Ureter (tissue), 1 donor: ENCODE results near the gene MTG1. TPM values are rescaled to one million over a fixed set of nuclear protein-coding genes. Genes with fewer than 3 reads are reported as not detected.
A peak's percentile ranks its signal among the peaks of the same experiment; 100 is the strongest.
"Not testable (repeated sequence)": the region's sequence is repeated elsewhere in the genome, so short reads cannot be mapped to it uniquely, and the experiment has no call there.

Experiments used
- DNase-seq: peaks from one replicate; pipeline ENCODE4 v3.0.0-alpha.2; 2020; ENCODE audit warnings: low spot score
- total RNA-seq: library from RNA; stranded (reverse); gene quantifications from one replicate; pipeline ENCODE4 v1.2.4, GENCODE V29; 2023
- donor health status: DM: yes; HTN: yes; CAD: no.

MTG1 gene
- total RNA-seq, 1 donor from 2014 or later: 66.2 TPM

DNA sequence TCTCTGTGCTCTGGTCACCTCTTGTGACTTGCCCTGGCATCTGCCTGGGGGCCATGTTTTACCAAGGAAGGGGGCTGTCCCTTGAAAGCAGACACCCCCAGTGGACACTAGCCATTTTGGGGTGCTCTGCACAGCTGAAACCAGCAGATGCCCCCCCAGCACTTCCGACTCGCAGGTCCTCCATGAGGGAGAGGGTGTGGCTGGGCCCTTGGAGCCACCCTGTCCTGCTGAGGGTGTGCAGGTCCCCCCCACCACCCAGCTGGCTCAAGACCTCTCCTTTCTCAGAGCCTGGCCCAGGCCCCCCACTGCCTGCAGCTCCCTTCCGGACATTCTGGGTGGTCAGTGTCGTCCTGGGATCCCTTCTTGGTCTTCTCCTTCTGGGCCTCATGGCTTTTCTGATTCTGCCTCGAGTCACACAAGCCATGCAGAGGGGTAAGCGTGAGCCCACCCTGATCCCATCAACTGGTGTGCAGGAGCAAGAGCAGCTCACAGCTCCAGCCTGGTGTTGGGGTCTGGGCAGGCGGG, 72.1 kb downstream of the MTG1 start:
- peak; percentile 30 for DNase-seq

GRCh38 chr10:133466683-133467275, 72.8 kb downstream of the MTG1 start:
- DNase-seq: no peak

GRCh38 chr10:133467286-133467911, 73.4 kb downstream of the MTG1 start:
- peak; percentile 25 for DNase-seq

DNA sequence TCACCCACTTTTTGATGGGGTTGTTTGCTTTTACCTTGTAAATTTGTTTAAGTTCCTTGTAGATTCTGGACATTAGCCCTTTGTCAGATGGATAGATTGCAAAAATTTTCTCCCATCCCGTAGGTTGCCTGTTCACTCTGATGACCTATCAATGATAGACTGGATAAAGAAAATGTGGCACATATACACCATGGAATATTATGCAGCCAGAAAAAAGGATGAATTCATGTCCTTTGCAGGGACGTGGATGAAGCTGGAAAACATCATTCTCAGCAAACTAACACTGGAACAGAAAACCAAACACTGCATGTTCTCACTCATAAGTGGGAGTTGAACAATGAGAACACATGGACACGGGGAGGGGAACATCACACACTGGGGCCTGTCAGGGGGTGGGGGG, 75.2 kb downstream of the MTG1 start:
- not testable (repeated sequence) for DNase-seq

DNA sequence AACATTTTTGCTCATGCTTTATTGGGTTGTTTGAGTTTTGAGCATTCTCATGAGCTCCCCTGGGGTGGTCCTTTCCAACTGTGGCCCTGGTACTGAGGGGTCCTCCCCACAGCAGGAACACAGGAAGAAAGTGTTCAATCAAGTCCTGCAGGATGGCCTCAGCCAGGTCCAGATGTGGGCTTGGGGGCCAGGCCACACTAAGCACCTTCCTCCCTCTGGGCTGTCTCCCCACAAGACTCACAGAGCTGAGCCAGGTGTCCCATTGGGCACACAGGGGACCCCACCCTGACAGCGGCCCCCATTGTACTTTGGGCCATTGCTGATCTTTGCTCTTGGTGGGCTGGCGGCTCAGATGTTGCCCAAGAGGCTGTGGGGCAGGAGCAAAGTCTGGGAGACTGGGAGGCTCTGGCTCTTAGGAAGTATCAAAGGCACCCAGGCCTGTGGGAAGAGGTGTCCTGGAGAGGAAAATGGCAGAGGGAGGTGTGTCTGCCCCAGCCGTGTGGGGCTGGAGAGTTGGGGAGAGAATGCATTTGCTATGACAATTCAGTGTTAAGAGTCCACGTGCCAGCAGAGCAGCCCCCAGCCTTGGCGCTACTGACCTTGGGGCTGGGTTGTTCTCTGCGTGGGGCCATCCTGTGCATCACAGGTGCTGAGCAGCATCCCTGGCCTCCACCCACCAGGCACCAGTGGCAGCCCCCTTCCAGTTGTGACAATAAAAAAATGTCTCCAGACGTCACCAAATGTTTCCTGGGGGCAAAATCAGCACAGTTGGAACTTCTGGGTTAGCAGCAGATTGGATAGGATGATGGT, 77.5 kb downstream of the MTG1 start:
- peak; percentile 27 for DNase-seq

Other genes with a start within 250 kb of the MTG1 start
- 2.2 TPM for gene KNDC1, start 233.9 kb upstream of the MTG1 start, total RNA-seq
- gene UTF1, start 163.9 kb upstream of the MTG1 start, total RNA-seq: not detected
- gene VENTX, start 156.3 kb upstream of the MTG1 start, total RNA-seq: 0.81 TPM
- gene ADAM8, start 117.3 kb upstream of the MTG1 start, total RNA-seq: 35.3 TPM
- 51.9 TPM for gene TUBGCP2, start 85.3 kb upstream of the MTG1 start, total RNA-seq
- gene ZNF511, start 85.2 kb upstream of the MTG1 start, total RNA-seq: 37.4 TPM
- gene CALY, start 57.3 kb upstream of the MTG1 start, total RNA-seq: not detected
- not detected for gene PRAP1, start 46.8 kb upstream of the MTG1 start, total RNA-seq
- 20.3 TPM for gene FUOM, start 36.1 kb upstream of the MTG1 start, total RNA-seq
- 130 TPM for gene ECHS1, start 20.8 kb upstream of the MTG1 start, total RNA-seq
- 5.2 TPM for gene PAOX, start 14.9 kb upstream of the MTG1 start, total RNA-seq
- gene SPRN, start 30.5 kb downstream of the MTG1 start, total RNA-seq: not detected
- gene SCART1, start 59.8 kb downstream of the MTG1 start, total RNA-seq: 5.3 TPM
- 2.9 TPM for gene CYP2E1, start 133.2 kb downstream of the MTG1 start, total RNA-seq
- 0.34 TPM for gene SYCE1, start 171.4 kb downstream of the MTG1 start, total RNA-seq
- not detected for gene FRG2B, start 232.6 kb downstream of the MTG1 start, total RNA-seq